GM19438 (cell line): ENCODE measurements around the gene ZC2HC1C.

Source experiments
- ATAC-seq: cut with Tn5 transposase; IDR thresholded peaks from one replicate; pipeline ENCODE4 v1.9.1; 2021; ENCODE audit warnings: low read depth; ENCODE audit not compliant: unreplicated experiment

The ZC2HC1C gene

GRCh38 chr14:75128596-75128990, 59.2 kb downstream of the ZC2HC1C start:
- no peak for ATAC-seq
